Measurements from ENCODE around the gene HSD17B7.
"Not testable (repeated sequence)": the region's sequence is repeated elsewhere in the genome, so short reads cannot be mapped to it uniquely, and the experiment has no call there.

HSD17B7 gene

DNA sequence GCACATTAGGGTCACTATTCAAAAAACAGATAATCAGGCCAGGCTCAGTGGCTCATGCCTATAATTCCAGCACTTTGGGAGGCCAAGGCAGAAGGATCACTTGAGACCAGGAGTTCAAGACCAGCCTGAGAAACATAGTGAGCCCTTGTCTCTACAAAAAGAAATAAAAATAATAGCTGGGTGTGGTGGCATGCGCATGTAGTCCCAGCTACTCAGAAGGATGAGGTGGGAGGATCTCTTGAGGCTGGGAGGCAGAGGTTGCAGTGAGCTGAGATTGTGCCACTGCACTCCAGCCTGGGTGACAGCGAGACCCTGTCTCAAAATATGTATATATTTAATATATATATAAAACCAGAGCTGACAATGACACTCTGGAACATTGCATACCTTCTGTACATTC is 21.9 kb downstream of the HSD17B7 start:
- not testable (repeated sequence) for DNase-seq

DNA sequence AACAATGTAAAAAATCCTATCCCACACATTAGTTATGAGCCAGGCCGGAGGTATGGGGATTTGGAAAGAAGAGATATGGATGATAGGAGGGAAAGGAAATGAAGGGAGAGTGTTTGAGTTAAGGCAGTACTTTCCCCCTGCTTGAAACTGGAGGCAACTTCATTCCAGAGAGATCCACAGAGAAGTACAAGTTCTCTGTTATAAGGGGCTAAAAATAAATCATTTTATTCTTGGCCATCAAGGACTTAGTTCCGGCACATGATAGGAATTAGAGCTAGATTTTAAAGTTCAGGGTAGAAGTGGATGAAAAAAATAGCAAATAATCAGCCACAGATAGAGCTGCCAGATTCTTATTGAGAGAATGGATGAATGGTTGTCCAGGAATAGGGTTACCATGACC is 27.6 kb downstream of the HSD17B7 start:
- not testable (repeated sequence) for DNase-seq

DNA sequence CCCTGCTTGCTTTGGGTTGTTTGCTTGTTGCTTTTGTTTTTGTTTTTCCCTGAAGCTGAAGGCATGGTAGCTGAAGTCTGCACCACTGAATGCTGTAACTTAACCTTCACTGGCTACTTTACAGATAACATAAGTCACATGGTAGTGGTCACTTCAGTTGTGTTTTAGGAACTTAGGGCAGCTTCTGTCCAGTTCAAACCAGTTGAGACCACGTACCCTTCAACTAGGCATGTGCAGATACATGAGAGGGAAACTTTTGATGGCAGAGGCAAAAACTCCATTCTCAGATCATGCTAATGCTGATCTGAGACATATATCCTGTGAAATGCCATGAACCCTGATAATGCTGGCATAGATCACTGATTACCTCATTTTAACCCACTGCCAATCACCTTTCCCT is 28.2 kb downstream of the HSD17B7 start:
- DNase-seq, result not testable (repeated sequence)

GRCh38 chr1:162822391-162823200 is 32.1 kb downstream of the HSD17B7 start:
- no peak for DNase-seq

GRCh38 chr1:162823231-162823630 is 32.7 kb downstream of the HSD17B7 start:
- DNase-seq, result no peak

DNA sequence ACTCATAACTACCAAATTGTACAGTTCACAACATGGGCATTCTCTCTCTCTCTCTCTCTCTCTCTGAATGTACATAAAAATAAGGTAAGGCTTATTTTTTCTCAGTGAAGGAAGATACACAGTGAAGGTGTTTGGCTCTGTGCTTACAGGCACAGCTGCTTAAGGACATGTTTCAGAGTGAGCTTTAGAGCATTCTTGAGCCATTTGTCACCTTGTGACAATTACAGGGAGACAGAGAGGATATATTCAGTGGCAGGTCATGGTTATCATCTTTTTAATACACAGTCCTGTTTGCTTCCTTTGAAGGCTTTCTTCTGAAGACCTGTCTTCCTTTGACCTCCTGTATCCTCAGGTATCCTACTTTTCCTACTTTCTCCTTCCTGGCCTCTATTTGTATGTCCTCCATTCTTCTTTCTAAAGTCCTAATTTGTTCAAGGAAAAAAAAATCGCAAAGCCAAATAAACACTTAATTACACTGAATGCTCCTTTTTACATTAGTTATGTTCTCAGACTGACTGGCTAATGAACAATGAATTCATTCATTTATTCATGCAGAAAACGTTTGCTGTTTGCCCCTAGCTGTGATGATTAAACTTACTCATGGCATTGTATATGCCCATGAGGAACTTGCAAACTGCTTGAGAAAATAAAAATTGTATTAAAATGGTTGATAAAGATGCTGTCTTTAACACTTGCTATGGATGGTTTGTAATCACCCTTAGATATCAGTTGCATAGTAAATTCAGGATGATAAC is 33.4 kb downstream of the HSD17B7 start:
- DNase-seq, result no peak

GRCh38 chr1:162829268-162829667 is 38.8 kb downstream of the HSD17B7 start:
- no peak for DNase-seq

GRCh38 chr1:162832470-162832869 is 42.0 kb downstream of the HSD17B7 start:
- DNase-seq, result no peak

DNA sequence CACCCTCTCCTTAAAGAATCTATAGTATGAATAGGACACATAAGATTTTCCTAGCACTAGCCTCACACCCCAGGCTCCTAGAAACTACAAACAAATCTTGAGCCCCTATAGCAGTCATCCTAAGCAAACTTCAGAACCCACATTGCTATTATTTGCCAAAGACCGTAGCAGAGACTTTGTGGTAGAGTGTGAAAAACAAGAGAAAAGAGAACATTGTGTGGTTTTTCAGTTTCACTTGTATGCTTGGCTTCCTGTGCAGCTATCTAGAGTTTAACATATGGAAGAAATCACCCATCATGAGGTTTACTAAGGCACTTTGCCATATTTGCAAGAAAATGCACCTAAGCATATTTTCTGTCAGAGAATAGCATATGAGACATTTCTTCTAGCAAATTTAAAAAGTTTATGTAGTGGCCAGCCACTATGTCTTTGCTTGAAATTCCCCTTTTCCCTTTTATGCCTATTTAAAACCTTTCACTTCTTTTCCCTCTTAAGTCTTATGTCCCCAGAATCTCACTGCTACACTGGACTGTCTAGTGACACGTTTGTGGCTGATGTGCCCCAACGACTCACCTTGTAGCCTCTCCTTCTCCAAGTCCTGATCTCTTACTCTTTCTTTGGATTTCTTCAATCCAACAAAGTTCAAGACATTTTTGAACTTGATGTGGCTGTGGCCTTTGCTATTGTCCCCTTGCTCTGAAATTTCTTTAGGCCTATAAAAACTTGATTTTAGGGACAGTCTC is 44.8 kb downstream of the HSD17B7 start:
- no peak for DNase-seq

GRCh38 chr1:162838863-162839262 is 48.4 kb downstream of the HSD17B7 start:
- DNase-seq, result no peak

DNA sequence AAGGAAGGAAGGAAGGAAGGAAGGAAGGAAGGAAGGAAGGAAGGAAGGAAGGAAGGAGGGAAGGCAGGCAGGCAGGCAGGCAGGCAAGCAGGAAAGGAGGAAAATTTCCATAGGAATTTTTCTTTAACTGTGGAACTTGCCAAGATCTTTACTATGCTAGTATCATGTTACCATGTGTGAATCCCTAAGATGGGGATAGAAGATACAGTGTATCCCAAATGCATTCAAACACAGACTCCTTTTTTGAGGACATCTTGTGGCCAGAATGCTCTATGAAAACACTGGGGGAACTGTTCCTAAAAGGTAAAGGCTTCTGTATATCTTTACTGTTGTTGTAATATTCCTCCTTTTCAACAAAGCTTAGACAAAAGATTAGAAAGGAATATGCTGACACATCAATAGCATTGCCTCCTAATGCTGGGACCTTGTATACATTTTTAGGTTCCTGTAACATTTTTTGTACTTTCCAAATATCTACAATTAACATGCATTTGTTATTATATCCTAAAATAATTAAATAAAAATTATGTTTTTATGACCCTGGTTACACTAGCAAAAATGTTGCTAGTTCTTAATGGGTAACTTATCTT is 49.8 kb downstream of the HSD17B7 start:
- DNase-seq, result no peak

DNA sequence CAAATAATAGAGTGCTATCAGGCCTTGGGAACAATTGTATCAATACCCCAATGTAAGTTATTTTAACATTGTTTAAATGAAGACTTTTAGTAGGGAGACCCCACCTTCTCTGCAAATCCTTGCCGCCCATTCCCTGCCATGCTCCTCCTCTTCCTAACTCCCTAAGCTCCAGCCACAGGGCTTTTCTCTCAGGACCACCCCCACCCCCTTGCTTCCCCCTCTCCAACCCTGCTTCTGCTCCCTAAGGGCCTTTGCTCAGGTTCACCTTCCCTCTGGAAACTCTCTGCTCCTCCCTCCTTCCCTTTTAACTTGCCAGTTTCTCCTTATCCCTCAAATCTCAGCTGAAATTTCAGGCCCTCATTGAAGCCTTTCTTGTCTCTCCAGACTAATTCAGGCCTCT is 53.7 kb downstream of the HSD17B7 start:
- no peak for DNase-seq

GRCh38 chr1:162846256-162847212 is 56.0 kb downstream of the HSD17B7 start:
- no peak for DNase-seq

- DNase-seq, result peak; percentile 77
Measured at GRCh38 chr1:162847839-162848453, 57.4 kb downstream of the HSD17B7 start.

GRCh38 chr1:162849711-162850110 is 59.2 kb downstream of the HSD17B7 start:
- no peak for DNase-seq

GRCh38 chr1:162851341-162851740 is 60.8 kb downstream of the HSD17B7 start:
- no peak for DNase-seq

DNA sequence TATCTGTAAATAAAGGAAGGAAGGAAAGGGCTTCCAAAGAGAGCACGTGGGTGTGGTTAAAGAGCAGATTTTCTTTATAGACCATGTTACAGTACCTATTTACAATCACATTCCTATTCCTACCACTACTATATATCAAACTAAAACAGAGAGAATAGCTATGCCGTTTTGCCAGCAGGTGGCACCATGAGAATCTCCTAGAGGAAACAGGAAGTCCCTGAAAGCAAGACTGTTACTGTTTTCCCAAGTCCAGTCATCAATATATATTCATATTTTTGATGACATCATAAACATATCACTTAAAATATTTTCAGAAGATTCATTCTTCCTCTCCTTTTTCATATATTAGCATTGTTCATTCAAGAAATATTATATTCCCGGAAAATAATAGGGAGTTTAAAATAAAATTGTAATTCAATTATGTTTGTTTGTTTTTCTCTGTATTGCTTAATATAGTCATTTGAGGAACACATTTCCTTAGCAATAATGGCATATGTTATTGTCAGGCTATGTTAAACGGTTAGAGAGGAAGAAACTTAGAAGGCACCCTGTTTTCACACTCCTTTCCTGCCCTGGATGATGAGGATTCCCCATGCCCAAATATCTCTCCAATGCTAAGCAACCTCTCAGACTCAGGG is 63.9 kb downstream of the HSD17B7 start:
- DNase-seq, result peak; percentile 28

GRCh38 chr1:162855461-162856150 is 65.1 kb downstream of the HSD17B7 start:
- DNase-seq, result no peak

- DNase-seq, result no peak
Measured at GRCh38 chr1:162856260-162856659, 65.8 kb downstream of the HSD17B7 start.

- DNase-seq, result no peak
Measured at GRCh38 chr1:162857850-162858249, 67.3 kb downstream of the HSD17B7 start.

All from effector CD4-positive, alpha-beta T cell (primary cell).